ENCODE results near the gene NUDT3. TPM values are rescaled to one million over a fixed set of nuclear protein-coding genes. Genes with fewer than 3 reads are reported as not detected.

The NUDT3 gene
- polyA plus RNA-seq, 1 of the 3 experiments (the other 2 are of a cell fraction): 11.9 TPM

DNA sequence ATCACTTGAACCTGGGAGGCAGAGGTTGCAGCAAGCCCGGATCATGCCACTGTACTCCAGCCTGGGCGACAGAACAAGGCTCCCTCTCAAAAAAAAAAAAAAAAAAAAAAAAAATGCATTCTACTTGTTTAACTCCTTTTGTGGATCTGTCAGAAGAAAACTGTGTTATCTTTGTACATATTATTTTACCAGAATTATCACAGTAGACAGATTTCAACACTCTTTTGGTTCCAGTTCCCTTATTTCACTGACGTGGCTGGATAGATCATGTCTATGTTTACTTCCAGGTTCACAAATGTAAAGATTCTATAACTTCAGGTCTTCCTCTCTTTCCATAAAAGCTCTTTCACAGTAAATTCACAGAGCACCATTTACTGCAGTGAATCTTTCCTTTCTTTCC lies 18.4 kb downstream of the NUDT3 start:
- Histone ChIP-seq H3K4me1 (ENCODE audit: control insufficient read depth in 1 of 2, insufficient read depth in 2 of 2, low read depth in 1 of 2, low read length in 1 of 2) (no peaks in the 10 kb centered on the region; a peak in 1 of 4 replicates), H3K4me3 (ENCODE audit: low read depth in 2 of 2, low read length in 1 of 2) (no peak overlapping the region), H3K79me2 (ENCODE audit: insufficient read depth) (peaks cover 90% of the 10 kb centered on the region), H3K36me3 (replicated peaks in 1 of 2; ENCODE audit: control insufficient read depth in 1 of 2, insufficient read depth in 2 of 2, low read length in 1 of 2) (no peaks in the 10 kb centered on the region), H4K20me1 (ENCODE audit: insufficient read depth) (peaks cover 75% of the 10 kb centered on the region), H3F3A (replicated peaks; ENCODE audit: insufficient read depth) (peaks cover 3% of the 10 kb centered on the region), H3K9me3 (no peaks in the 10 kb centered on the region), H3K27ac (ENCODE audit: low read depth in 2 of 2, low read length in 1 of 2) (no peak overlapping the region), H3K9me2 (no peaks in the 10 kb centered on the region), H2AFZ (ENCODE audit: low read depth) (no peak overlapping the region), H3K9ac (no peak overlapping the region), H3K27me3 (ENCODE audit: insufficient read depth) (no peaks in the 10 kb centered on the region), H3K4me2 (no peak overlapping the region)
- ChIA-PET CTCF (no interaction called here), POLR2A (no interaction called here)
- TF ChIP-seq EZH2phosphoT487 (IDR thresholded peaks at IDR 0.05; ENCODE audit: borderline replicate concordance, low read depth): no peak
- no peak for TF ChIP-seq FOSL2 (IDR thresholded peaks at IDR 0.05; ENCODE audit: borderline replicate concordance, low read depth)
- TF ChIP-seq, protein P1, sequence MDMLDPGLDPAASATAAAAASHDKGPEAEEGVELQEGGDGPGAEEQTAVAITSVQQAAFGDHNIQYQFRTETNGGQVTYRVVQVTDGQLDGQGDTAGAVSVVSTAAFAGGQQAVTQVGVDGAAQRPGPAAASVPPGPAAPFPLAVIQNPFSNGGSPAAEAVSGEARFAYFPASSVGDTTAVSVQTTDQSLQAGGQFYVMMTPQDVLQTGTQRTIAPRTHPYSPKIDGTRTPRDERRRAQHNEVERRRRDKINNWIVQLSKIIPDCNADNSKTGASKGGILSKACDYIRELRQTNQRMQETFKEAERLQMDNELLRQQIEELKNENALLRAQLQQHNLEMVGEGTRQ (IDR thresholded peaks at IDR 0.05; ENCODE audit: borderline replicate concordance, low read depth, low read length): no peak
- TF ChIP-seq ELF1 (IDR thresholded peaks at IDR 0.05): no peak
- no peak for TF ChIP-seq SMC3 (IDR thresholded peaks at IDR 0.05; ENCODE audit: low read depth, low read length)
- TF ChIP-seq FOXJ3 (CRISPR knock-in tag; IDR thresholded peaks at IDR 0.05): no peak
- no peak for TF ChIP-seq FOXM1 (IDR thresholded peaks at IDR 0.05; ENCODE audit: low read depth)
- TF ChIP-seq NRF1 (IDR thresholded peaks at IDR 0.05; ENCODE audit: low read depth, low read length): no peak
- no peak for TF ChIP-seq POLR2AphosphoS5 (IDR thresholded peaks at IDR 0.05; ENCODE audit: low read depth, low read length)
- TF ChIP-seq, protein P2, sequence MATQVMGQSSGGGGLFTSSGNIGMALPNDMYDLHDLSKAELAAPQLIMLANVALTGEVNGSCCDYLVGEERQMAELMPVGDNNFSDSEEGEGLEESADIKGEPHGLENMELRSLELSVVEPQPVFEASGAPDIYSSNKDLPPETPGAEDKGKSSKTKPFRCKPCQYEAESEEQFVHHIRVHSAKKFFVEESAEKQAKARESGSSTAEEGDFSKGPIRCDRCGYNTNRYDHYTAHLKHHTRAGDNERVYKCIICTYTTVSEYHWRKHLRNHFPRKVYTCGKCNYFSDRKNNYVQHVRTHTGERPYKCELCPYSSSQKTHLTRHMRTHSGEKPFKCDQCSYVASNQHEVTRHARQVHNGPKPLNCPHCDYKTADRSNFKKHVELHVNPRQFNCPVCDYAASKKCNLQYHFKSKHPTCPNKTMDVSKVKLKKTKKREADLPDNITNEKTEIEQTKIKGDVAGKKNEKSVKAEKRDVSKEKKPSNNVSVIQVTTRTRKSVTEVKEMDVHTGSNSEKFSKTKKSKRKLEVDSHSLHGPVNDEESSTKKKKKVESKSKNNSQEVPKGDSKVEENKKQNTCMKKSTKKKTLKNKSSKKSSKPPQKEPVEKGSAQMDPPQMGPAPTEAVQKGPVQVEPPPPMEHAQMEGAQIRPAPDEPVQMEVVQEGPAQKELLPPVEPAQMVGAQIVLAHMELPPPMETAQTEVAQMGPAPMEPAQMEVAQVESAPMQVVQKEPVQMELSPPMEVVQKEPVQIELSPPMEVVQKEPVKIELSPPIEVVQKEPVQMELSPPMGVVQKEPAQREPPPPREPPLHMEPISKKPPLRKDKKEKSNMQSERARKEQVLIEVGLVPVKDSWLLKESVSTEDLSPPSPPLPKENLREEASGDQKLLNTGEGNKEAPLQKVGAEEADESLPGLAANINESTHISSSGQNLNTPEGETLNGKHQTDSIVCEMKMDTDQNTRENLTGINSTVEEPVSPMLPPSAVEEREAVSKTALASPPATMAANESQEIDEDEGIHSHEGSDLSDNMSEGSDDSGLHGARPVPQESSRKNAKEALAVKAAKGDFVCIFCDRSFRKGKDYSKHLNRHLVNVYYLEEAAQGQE (IDR thresholded peaks at IDR 0.05; ENCODE audit: low read depth, low read length): no peak
- TF ChIP-seq GATA2 (CRISPR knock-in tag; IDR thresholded peaks at IDR 0.05): no peak
- TF ChIP-seq, protein P3, sequence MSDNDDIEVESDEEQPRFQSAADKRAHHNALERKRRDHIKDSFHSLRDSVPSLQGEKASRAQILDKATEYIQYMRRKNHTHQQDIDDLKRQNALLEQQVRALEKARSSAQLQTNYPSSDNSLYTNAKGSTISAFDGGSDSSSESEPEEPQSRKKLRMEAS (IDR thresholded peaks at IDR 0.05; ENCODE audit: low read depth): no peak
- TF ChIP-seq, protein P4, sequence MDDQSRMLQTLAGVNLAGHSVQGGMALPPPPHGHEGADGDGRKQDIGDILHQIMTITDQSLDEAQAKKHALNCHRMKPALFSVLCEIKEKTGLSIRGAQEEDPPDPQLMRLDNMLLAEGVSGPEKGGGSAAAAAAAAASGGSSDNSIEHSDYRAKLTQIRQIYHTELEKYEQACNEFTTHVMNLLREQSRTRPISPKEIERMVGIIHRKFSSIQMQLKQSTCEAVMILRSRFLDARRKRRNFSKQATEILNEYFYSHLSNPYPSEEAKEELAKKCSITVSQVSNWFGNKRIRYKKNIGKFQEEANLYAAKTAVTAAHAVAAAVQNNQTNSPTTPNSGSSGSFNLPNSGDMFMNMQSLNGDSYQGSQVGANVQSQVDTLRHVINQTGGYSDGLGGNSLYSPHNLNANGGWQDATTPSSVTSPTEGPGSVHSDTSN (IDR thresholded peaks at IDR 0.05): no peak
- TF ChIP-seq YY1 (IDR thresholded peaks at IDR 0.05; ENCODE audit: low read depth): no peak
- no peak for TF ChIP-seq MEF2A (IDR thresholded peaks at IDR 0.05; ENCODE audit: borderline replicate concordance, low read depth)
- TF ChIP-seq, protein P5, sequence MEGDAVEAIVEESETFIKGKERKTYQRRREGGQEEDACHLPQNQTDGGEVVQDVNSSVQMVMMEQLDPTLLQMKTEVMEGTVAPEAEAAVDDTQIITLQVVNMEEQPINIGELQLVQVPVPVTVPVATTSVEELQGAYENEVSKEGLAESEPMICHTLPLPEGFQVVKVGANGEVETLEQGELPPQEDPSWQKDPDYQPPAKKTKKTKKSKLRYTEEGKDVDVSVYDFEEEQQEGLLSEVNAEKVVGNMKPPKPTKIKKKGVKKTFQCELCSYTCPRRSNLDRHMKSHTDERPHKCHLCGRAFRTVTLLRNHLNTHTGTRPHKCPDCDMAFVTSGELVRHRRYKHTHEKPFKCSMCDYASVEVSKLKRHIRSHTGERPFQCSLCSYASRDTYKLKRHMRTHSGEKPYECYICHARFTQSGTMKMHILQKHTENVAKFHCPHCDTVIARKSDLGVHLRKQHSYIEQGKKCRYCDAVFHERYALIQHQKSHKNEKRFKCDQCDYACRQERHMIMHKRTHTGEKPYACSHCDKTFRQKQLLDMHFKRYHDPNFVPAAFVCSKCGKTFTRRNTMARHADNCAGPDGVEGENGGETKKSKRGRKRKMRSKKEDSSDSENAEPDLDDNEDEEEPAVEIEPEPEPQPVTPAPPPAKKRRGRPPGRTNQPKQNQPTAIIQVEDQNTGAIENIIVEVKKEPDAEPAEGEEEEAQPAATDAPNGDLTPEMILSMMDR (IDR thresholded peaks at IDR 0.05): no peak
- TF ChIP-seq, protein P6, sequence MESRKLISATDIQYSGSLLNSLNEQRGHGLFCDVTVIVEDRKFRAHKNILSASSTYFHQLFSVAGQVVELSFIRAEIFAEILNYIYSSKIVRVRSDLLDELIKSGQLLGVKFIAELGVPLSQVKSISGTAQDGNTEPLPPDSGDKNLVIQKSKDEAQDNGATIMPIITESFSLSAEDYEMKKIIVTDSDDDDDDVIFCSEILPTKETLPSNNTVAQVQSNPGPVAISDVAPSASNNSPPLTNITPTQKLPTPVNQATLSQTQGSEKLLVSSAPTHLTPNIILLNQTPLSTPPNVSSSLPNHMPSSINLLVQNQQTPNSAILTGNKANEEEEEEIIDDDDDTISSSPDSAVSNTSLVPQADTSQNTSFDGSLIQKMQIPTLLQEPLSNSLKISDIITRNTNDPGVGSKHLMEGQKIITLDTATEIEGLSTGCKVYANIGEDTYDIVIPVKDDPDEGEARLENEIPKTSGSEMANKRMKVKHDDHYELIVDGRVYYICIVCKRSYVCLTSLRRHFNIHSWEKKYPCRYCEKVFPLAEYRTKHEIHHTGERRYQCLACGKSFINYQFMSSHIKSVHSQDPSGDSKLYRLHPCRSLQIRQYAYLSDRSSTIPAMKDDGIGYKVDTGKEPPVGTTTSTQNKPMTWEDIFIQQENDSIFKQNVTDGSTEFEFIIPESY (IDR thresholded peaks at IDR 0.05; ENCODE audit: borderline replicate concordance, low read depth): no peak
- no peak for TF ChIP-seq GABPA (IDR thresholded peaks at IDR 0.05; ENCODE audit: low read depth)
- DNase-seq: no peak
- 97% methylated on average over 3 of the region's 3 CpGs for WGBS (ENCODE audit: low lambda C conversion rate)
